HepG2 (cell line): ENCODE data around the gene SULT2A1. TPM values are rescaled to one million over a fixed set of nuclear protein-coding genes. Genes with fewer than 3 reads are reported as not detected.

Experiments
- ATAC-seq: fragments of 200-7000 bp; cut with Tn5 transposase; 3 replicates; pipeline ENCODE4 v1.9.1; 2020; ENCODE audit warnings: mild to moderate bottlenecking, moderate library complexity
- BruUV-seq: library from RNA; stranded (reverse); fragments of 400-500 nt; replicated peaks from 2 replicates; lab custom pipeline; 2021; lab: Mats Ljungman, UMichigan
- CTCF ChIA-PET: fragments of 300-600 bp; formaldehyde crosslinking; extraction: SDS; loops from one replicate; lab custom pipeline; 2021; ENCODE audit warnings: low total read pairs, inconsistent platforms, low intra/inter-chr PET ratio; lab: Yijun Ruan, JAX
- POLR2A ChIA-PET: fragments of 350-600 bp; sonication (Branson Sonifier 250); formaldehyde crosslinking; loops from one replicate; lab custom pipeline; 2020; ENCODE audit warnings: antibody characterized with exemption, inconsistent platforms; lab: Yijun Ruan, JAX
- DNase-seq: peaks from one replicate; pipeline ENCODE4 v3.0.0-alpha.2; 2015; ENCODE audit warnings: low spot score
- FAIRE-seq: peaks from 3 replicates; lab custom pipeline; 2011; peaks lifted over from hg19 to GRCh38; lab: Jason Lieb, UNC
- H2AFZ ChIP-seq: one replicate; pipeline ENCODE4 v1.6.1; 2011; ENCODE audit warnings: low read length, inconsistent platforms
- H3K27ac ChIP-seq: fragments of 300-600 bp; 3 replicates; pipeline ENCODE4 v1.8.0; 2011; ENCODE audit warnings: mixed run types, mild to moderate bottlenecking, mixed read lengths, low read length, inconsistent platforms; ENCODE audit not compliant: insufficient read depth; ENCODE audit errors: extremely low read length
- H3K27me3 ChIP-seq, 2 experiments: fragments of 200-600 bp in 1 of 2; 2 replicates in 1 of 2; 3 replicates in 1 of 2; pipeline versions ENCODE4 v1.6.0 to v1.8.0; 2011; ENCODE audit warnings: low read length in 2 of 2, mild to moderate bottlenecking in 2 of 2, moderate library complexity in 2 of 2, inconsistent platforms in 1 of 2; ENCODE audit not compliant: insufficient read depth in 2 of 2, control insufficient read depth in 1 of 2
- H3K36me3 ChIP-seq, 2 experiments: fragments of 200-600 bp in 1 of 2; replicated peaks in 1 of 2; 2 replicates in 1 of 2; 3 replicates in 1 of 2; pipeline versions ENCODE4 v1.5.1 to v1.8.0; 2011; ENCODE audit warnings: low read length in 2 of 2, inconsistent platforms in 1 of 2; ENCODE audit not compliant: insufficient read depth in 2 of 2, control insufficient read depth in 1 of 2
- H3K4me1 ChIP-seq: 2 replicates; pipeline ENCODE4 v1.5.1; 2012; ENCODE audit warnings: low read length, inconsistent platforms; ENCODE audit not compliant: insufficient read depth
- H3K4me2 ChIP-seq: 2 replicates; pipeline ENCODE4 v1.6.0; 2011; ENCODE audit warnings: low read depth, low read length, inconsistent platforms
- H3K4me3 ChIP-seq, 3 experiments: fragments of 200-600 bp in 1 of 3; sonication (generic), shearing (Covaris generic) in 1 of 3; replicated peaks in 1 of 3; 2 replicates each; pipeline ENCODE4 v1.5.1; 2011 to 2016; ENCODE audit warnings: low read length in 3 of 3, inconsistent platforms in 2 of 3, low read depth in 2 of 3, mild to moderate bottlenecking in 2 of 3, control low read depth in 1 of 3, mixed read lengths in 1 of 3; ENCODE audit not compliant: insufficient read depth in 1 of 3
- H3K79me2 ChIP-seq: one replicate; pipeline ENCODE4 v1.6.1; 2011; ENCODE audit warnings: low read length, inconsistent platforms; ENCODE audit not compliant: insufficient read depth
- H3K9ac ChIP-seq: 2 replicates; pipeline ENCODE4 v1.6.0; 2011; ENCODE audit warnings: mild to moderate bottlenecking, low read depth, low read length, inconsistent platforms; ENCODE audit not compliant: insufficient read depth
- H3K9me3 ChIP-seq: 2 replicates; pipeline ENCODE4 v1.5.1; 2012; ENCODE audit warnings: mild to moderate bottlenecking, low read length
- H4K20me1 ChIP-seq: 2 replicates; pipeline ENCODE4 v1.6.0; 2011; ENCODE audit warnings: inconsistent platforms, mild to moderate bottlenecking, low read length, moderate library complexity; ENCODE audit not compliant: insufficient read depth
- ARNT2 ChIP-seq: sonication (generic); formaldehyde crosslinking; IDR thresholded peaks from 2 replicates; pipeline ENCODE4 v1.8.0; 2022; ENCODE audit warnings: mild to moderate bottlenecking, low read depth, missing genetic modification reagents, moderate library complexity
- NONO ChIP-seq, 2 experiments: fragments of 450-650 bp in 1 of 2; sonication (generic) in 1 of 2; formaldehyde crosslinking in 1 of 2; IDR thresholded peaks in 1 of 2; conservative IDR thresholded peaks in 1 of 2; 2 replicates each; pipeline versions ENCODE4 v1.6.1 to v1.8.0; 2017 to 2022; ENCODE audit warnings: mild to moderate bottlenecking in 1 of 2, missing genetic modification reagents in 1 of 2, moderate library complexity in 1 of 2
- REST ChIP-seq, 2 experiments: IDR thresholded peaks; 2 replicates each; pipeline ENCODE4 v1.6.1; 2011 to 2012; ENCODE audit warnings: low read length in 2 of 2, borderline replicate concordance in 1 of 2, low read depth in 1 of 2, mild to moderate bottlenecking in 1 of 2, moderate library complexity in 1 of 2
- ZBTB26 ChIP-seq: IDR thresholded peaks from 2 replicates; pipeline ENCODE4 v1.6.1; 2016; ENCODE audit warnings: missing compliant biosample characterization, missing genetic modification reagents, borderline replicate concordance
- ZNF281 ChIP-seq: sonication (generic); formaldehyde crosslinking; IDR thresholded peaks from 2 replicates; pipeline ENCODE4 v1.4.0; 2020; ENCODE audit warnings: missing genetic modification reagents, borderline replicate concordance
- ZNF296 ChIP-seq: sonication (generic); formaldehyde crosslinking; conservative IDR thresholded peaks from 2 replicates; pipeline ENCODE4 v1.5.0; 2020; ENCODE audit warnings: mild to moderate bottlenecking, missing genetic modification reagents
- ZNF572 ChIP-seq: sonication (generic); formaldehyde crosslinking; IDR thresholded peaks from 2 replicates; pipeline ENCODE4 v1.5.1; 2020; ENCODE audit warnings: mild to moderate bottlenecking, missing genetic modification reagents
- ZNF777 ChIP-seq: sonication (generic); formaldehyde crosslinking; IDR thresholded peaks from 2 replicates; pipeline ENCODE4 v1.4.0; 2020; ENCODE audit warnings: missing genetic modification reagents
- WGBS: methylation state at CpG from one replicate; pipeline ENCODE4 v1.1.6; 2017; ENCODE audit warnings: low lambda C conversion rate; 5-methylcytosine and 5-hydroxymethylcytosine counted together
- in situ Hi-C: cut with HindIII; loops from 2 replicates; pipeline ENCODE4 v1.10.0; 2017; ENCODE audit warnings: low pct_unique_long_range_greater_than_20kb; ENCODE audit not compliant: extremely low pct_ligation_motif_present
- intact Hi-C: fragments of 100-400 bp; cut with micrococcal nuclease; formaldehyde crosslinking; loops from one replicate; pipeline ENCODE4 v1.10.0; 2022; ENCODE audit not compliant: unreplicated experiment
- polyA plus RNA-seq, 8 experiments: library from polyadenylated mRNA; depleted of rRNA in 3 of 8; stranded (reverse) in 7 of 8; unstranded in 1 of 8; fragments of >200 nt; fragmentation: Illumina TruSeq in 4 of 8; extraction: Trizol in 4 of 8; gene quantifications; 2 replicates each; pipeline versions ENCODE4 v1.2.1 to v1.2.3, GENCODE V29; 2011 to 2016; ENCODE audit warnings: low read depth in 4 of 8, missing spikeins in 1 of 8, mixed read lengths in 1 of 8; ENCODE audit not compliant: insufficient read depth in 1 of 8
- total RNA-seq, 5 experiments: library from RNA; depleted of rRNA; stranded (reverse); fragments of >200 nt; fragmentation: Illumina TruSeq; extraction: Trizol; gene quantifications; 2 replicates each; pipeline ENCODE4 v1.2.3, GENCODE V29; 2016; ENCODE audit warnings: low read depth in 1 of 5
- TF ChIP-seq, protein P1 (sequence below): sonication (generic); formaldehyde crosslinking; conservative IDR thresholded peaks from 2 replicates; pipeline ENCODE4 v1.4.0; 2020; ENCODE audit warnings: missing genetic modification reagents

Gene SULT2A1
- total and polyA plus RNA-seq, 2 of the 13 experiments (the other 11 are each of a cell fraction or from before 2014, with no cell fraction given): 137 to 193 TPM

DNA sequence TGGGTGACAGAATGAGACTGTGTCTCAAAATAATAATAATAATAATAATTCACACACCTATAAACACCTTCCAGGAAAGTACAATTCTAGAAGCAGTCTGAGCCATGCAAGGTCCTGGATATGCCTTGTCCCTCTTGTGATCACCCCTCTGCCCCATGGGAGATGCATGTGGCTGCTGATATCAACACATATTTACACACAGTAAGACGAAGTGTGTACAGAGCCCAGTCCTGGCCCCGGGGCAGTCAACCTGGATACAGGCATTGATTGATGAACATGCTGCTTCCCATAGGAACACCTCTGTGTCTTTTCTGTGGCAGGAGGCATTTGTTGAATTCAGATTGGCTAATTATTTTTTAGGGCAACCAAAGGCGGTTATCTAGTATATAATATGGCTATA lies 3.2 kb downstream of the SULT2A1 start:
- Histone ChIP-seq H3K27ac (no peak overlapping the region), H3K9me3 (no peaks in the 10 kb centered on the region), H3K27me3 (no peaks in the 10 kb centered on the region; a peak in 1 of 5 replicates), H3K4me2 (peak overlapping the region; percentile 51), H4K20me1 (peaks cover 4% of the 10 kb centered on the region; the same call in 1 of the 2 replicates), H3K4me3 (no peak overlapping the region), H2AFZ (no peak overlapping the region), H3K4me1 (peaks cover 52% of the 10 kb centered on the region), H3K79me2 (peaks cover 27% of the 10 kb centered on the region), H3K36me3 (peaks cover 8 to 43% of the 10 kb centered on the region in 2 experiments), H3K9ac (no peak overlapping the region)
- 68% methylated on average over 3 of the region's 3 CpGs for WGBS
- ATAC-seq (no peak), DNase-seq (no peak), FAIRE-seq (no peak)
- CTCF ChIA-PET: no interaction called here
- TF ChIP-seq ZBTB26 (CRISPR knock-in tag): no peak
- TF ChIP-seq, protein P1, sequence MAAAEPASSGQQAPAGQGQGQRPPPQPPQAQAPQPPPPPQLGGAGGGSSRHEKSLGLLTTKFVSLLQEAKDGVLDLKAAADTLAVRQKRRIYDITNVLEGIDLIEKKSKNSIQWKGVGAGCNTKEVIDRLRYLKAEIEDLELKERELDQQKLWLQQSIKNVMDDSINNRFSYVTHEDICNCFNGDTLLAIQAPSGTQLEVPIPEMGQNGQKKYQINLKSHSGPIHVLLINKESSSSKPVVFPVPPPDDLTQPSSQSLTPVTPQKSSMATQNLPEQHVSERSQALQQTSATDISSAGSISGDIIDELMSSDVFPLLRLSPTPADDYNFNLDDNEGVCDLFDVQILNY (CRISPR knock-in tag): no peak
- no peak for TF ChIP-seq ZNF296 (CRISPR knock-in tag)
- no peak for TF ChIP-seq ZNF572 (CRISPR knock-in tag)
- no peak for TF ChIP-seq ZNF281 (CRISPR knock-in tag)
- TF ChIP-seq NONO (IDR thresholded peaks at IDR 0.05): no peak
- peak; percentile 18; the same call in 1 of the 2 replicates for TF ChIP-seq NONO (CRISPR knock-in tag; conservative IDR thresholded peaks at IDR 0.05)
- no peak for TF ChIP-seq ARNT2 (CRISPR knock-in tag)
- TF ChIP-seq ZNF777 (CRISPR knock-in tag): no peak
- no peak for TF ChIP-seq REST (IDR thresholded peaks at IDR 0.05; ENCODE audit: borderline replicate concordance in 1 of 2, low read depth in 1 of 2, low read length in 2 of 2)
- in situ Hi-C loops (no loop called here), intact Hi-C loops (no loop called here)
- POLR2A ChIA-PET: no interaction called here
- no TSS peak for BruUV-seq
